ENCODE measurements around the gene OTX2.

Gene OTX2

DNA sequence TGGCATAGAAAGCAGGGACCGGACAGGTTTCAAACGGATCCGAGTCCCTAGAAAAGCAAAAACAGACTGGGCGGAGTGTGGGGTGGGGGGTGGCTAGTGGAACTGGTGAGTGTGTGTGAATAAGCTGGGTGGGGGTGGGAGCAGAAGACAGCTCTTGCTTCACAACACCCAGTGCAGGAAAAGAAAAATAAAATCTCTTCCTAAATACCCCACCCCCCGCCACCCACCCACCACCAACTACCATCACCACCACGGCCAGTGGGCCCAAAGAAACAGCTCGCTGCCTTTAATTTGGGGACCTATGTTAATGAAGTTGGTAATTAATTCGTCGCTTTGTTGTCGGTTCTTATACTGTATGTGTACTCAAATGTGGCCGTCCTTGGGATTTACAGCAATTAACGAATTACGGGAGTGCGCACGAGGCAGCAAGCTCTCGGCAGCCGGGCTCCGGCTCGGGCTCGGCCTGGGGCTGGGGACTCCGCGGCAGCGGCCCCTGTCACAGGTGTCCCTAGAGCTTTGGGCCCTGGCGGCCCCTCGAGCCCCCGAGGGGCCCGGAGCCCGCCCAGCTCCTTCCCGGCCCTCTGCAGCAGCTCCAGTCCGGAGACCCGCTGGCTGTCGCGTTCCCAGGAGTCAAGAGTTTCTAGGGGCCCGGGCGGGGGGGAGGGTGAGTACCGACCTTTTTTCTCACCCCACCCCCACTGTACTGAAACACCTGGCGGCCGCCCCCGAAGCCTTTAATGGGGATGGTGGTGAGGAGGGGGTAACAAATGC lies 1.5 kb upstream of the OTX2 start:
- DNase-seq = no peak

GRCh38 chr14:56810836-56811592 lies 735 bp upstream of the OTX2 start:
- DNase-seq = no peak

DNA sequence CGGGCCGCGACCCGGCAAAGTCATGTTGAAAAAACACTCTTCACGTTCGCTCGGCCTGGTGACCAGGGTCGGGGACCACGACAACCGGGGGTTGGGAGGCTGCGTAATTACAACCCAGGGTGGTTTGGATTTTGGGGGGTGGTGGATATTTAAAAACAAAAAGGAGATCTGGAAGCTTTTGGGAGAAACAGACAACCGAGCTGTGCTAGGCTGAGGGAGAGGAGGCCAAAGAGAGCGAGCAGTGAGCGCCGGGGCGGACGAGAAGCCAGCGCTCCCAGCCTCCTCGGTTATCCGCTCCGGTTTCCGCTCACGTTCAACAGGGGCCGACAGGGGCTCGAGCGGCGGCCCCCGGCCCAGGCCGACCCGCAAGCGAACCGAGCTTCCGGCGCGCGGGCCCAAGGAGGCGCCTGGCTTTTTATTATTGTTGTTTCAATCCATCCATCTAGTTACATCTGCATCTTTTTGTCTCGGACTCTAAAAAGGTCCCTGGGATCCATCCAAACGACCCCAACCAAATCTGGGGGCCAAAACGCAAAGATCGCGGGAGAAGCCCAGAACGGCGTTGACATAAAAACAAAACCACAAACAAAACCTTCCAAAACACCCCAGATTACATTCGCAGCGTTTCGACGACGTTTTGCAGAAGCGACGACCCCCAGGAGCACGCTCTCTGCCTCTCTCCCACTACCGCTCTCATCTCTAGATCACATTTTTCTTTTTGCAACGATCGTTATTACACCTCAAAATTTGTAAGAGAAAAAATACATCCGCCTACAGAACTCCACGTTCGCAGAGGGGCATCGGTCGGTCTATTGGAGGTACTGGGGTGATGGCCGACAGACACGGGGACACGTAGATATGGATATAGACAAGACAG lies 771 bp downstream of the OTX2 start:
- DNase-seq = no peak

GRCh38 chr14:56808383-56809269 lies 1.7 kb downstream of the OTX2 start:
- no peak for DNase-seq

DNA sequence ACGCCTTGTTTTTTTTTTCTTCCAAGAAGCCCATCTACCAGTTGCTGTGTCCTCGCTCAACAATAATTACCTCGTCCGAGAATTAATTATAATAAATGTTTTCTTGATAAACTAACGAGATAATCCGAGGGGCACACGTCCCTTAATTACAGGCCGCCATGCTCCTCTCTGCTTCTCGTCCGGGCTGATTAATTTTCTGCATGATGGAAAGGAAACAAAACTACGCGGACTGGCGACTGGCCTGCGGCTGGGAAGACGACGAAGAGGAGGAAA lies 2.2 kb downstream of the OTX2 start:
- no peak for DNase-seq

GRCh38 chr14:56807386-56808109 lies 2.7 kb downstream of the OTX2 start:
- no peak for DNase-seq

- no peak for DNase-seq
These were observed 3.5 kb downstream of the OTX2 start for GRCh38 chr14:56806760-56807159.

DNA sequence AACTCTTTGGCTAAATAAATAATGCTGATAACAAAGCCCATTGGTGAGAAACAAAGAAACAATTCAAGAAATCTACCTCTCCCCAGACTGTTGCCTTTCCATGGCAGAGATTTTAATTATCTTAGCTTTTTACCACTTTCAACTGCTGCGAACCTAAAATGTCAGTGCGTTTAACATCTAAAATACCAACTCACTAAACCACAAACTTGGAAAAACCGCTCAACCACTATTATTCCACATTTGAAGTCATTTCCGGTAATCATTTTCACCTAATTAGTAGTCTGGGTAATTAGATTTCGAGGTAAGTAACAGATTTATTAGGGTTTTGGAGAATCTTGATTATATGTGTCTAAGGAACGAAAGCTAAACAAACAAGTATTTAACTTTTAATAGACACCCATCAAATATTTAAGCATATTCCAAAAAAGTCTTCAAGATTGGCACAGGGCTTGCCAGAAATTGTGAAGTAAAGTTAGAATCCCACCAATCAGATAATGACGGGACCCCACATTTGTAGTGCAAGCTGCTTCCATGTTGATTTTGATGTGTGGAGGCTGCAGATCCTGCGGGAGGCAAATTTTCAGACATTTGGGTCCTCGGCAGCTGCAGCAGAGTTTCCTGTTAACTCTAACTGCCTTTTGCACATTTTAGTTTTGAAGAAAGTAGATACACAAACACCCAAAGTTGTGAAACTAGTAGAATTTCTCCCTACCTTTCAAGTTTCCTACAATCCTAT lies 4.1 kb downstream of the OTX2 start:
- no peak for DNase-seq

- no peak for DNase-seq
These were observed 4.9 kb downstream of the OTX2 start for GRCh38 chr14:56805201-56805991.

- DNase-seq = no peak
These were observed 6.3 kb downstream of the OTX2 start for GRCh38 chr14:56803816-56804535.

- no peak for DNase-seq
These were observed 8.4 kb downstream of the OTX2 start for GRCh38 chr14:56801920-56802319.

GRCh38 chr14:56799343-56799645 lies 11.0 kb downstream of the OTX2 start:
- DNase-seq = no peak

DNA sequence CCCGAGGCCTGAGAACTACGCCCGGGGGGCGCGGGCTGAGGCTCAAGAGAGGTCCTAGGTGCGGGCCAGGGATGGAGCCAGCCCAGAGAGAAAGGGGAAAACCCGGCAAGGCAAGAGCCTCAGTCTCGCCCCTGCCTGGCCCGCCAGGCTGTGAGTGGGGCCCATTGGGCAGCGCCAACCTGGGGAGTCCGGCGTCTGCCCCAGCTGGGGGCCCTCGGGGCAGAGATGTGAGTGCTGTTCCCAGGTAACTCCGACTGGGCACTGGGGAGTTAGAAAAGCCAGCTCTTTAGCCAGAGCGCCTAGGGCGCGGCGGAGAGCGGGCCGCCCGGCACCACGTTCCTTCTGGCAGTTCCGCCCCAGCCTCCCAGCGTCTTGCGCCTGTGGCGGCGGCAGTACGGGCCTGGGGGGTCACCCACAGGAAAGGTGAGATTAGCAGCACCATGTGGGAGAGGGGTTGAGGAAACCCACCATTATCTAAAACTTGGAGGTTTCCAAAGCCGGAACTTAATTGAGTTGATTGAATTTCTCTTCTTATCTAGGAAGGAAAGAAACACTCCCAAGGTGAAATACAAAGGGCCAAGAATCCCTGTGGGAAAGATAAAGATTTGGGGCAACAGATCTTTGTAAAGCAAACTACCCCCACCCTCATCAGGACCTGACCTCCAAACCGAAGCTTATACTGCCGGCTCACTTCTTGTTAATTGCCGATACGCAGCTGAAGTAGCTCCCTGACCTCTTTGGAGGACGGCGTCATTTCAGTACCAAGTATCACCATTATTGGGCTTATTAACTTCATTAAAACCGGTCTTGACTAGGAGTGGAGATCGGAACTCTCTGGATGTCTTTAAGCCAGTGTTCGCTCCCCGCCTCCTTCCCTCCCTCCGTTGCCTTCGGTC lies 11.6 kb downstream of the OTX2 start:
- DNase-seq = no peak

- DNase-seq = no peak
These were observed 12.5 kb downstream of the OTX2 start for GRCh38 chr14:56797569-56798446.

DNA sequence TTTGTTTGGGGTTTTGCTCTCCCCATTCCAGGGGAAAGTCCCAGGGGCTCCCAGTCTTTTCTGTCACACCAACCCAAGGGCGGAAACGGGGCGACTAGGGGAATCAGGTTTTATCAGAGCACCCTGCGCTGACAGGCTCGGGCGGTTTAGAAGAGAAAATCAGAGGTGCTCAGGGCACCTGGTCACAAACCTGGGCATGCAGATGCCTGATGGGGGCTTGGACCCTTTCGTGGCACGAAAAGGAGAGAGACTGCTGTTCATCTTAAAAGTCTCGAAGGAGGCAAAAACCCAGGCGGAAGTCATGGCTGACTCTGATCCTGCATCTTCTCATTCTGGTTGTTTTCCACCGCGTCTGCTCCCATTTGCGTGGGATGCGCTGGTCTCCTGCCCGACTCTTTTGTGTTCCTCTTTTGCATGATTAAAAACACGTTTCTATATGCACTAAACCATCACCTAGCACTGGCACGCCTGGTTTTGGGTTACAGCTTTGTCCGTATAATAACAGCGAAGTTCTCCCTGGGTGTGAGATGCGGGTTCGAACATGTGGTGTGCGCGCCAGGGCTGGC lies 13.2 kb downstream of the OTX2 start:
- no peak for DNase-seq

GRCh38 chr14:56796259-56796658 lies 14.0 kb downstream of the OTX2 start:
- no peak for DNase-seq

DNA sequence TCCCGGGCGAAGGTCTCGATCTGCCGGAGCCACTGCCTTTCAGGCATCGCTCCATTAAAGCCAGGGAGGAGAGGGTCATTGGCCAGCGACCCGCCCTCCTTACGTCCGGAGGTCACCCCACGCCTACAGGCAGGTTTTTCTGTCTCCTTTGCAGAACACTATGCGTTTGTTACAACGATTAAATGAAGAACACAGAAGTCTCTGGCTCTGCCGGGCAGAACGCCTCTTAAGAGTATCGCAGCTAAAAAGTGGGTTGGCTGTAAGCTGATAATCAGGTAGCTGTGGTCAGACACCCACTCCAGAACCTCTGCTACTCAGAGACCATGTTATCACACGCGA lies 15.0 kb downstream of the OTX2 start:
- DNase-seq = no peak
